Osteoblast (primary cell): ENCODE results near the gene TENM3. TPM values are rescaled to one million over a fixed set of nuclear protein-coding genes. Genes with fewer than 3 reads are reported as not detected.

Experiments
- DNase-seq: peaks from one replicate; pipeline ENCODE4 v3.0.0; 2011; ENCODE audit warnings: low spot score, mixed read lengths; ENCODE audit not compliant: insufficient read length; ENCODE audit errors: missing footprints
- H2AFZ ChIP-seq: 2 replicates; pipeline ENCODE4 v1.6.0; 2011; ENCODE audit warnings: mild to moderate bottlenecking, low read length
- H3K27ac ChIP-seq: 2 replicates; pipeline ENCODE4 v1.5.1; 2011; ENCODE audit warnings: mild to moderate bottlenecking, low read depth, low read length, moderate library complexity
- H3K27me3 ChIP-seq: 2 replicates; pipeline ENCODE4 v1.6.0; 2012; ENCODE audit warnings: mild to moderate bottlenecking, control low read depth, inconsistent platforms, low read length, moderate library complexity; ENCODE audit not compliant: insufficient read depth
- H3K36me3 ChIP-seq: 2 replicates; pipeline ENCODE4 v1.5.1; 2011; ENCODE audit warnings: mild to moderate bottlenecking, low read length, control low read depth, moderate library complexity; ENCODE audit not compliant: insufficient read depth
- H3K4me1 ChIP-seq: 2 replicates; pipeline ENCODE4 v1.5.1; 2011; ENCODE audit warnings: mild to moderate bottlenecking, low read length, control low read depth, moderate library complexity; ENCODE audit not compliant: insufficient read depth
- H3K4me2 ChIP-seq: 2 replicates; pipeline ENCODE4 v1.6.0; 2011; ENCODE audit warnings: mild to moderate bottlenecking, low read length; ENCODE audit not compliant: insufficient read depth
- H3K4me3 ChIP-seq: fragments of 200-600 bp; sonication (generic); 3 replicates; pipeline ENCODE4 v1.5.1; 2012; ENCODE audit warnings: mild to moderate bottlenecking, low read length, inconsistent platforms; ENCODE audit not compliant: insufficient read depth
- H3K79me2 ChIP-seq: 2 replicates; pipeline ENCODE4 v1.6.0; 2012; ENCODE audit warnings: mild to moderate bottlenecking, low read length, control low read depth, inconsistent platforms; ENCODE audit not compliant: insufficient read depth
- H3K9me3 ChIP-seq: 2 replicates; pipeline ENCODE4 v1.5.1; 2011; ENCODE audit warnings: low read depth, low read length, control low read depth
- H4K20me1 ChIP-seq: 2 replicates; pipeline ENCODE4 v1.6.0; 2012; ENCODE audit warnings: mild to moderate bottlenecking, low read length, control low read depth; ENCODE audit not compliant: insufficient read depth
- total RNA-seq: library from RNA; depleted of rRNA; stranded (reverse); fragments of >200 nt; gene quantifications from 2 replicates; pipeline ENCODE4 v1.2.3, GENCODE V29; 2012
- TF ChIP-seq, protein P1 (sequence below): IDR thresholded peaks from 2 replicates; pipeline ENCODE4 v1.5.1; 2011; ENCODE audit warnings: mild to moderate bottlenecking, low read depth, low read length, moderate library complexity; ENCODE audit errors: extremely low read depth

TENM3 gene
- total RNA-seq, 1 donor, result 59.0 TPM

DNA sequence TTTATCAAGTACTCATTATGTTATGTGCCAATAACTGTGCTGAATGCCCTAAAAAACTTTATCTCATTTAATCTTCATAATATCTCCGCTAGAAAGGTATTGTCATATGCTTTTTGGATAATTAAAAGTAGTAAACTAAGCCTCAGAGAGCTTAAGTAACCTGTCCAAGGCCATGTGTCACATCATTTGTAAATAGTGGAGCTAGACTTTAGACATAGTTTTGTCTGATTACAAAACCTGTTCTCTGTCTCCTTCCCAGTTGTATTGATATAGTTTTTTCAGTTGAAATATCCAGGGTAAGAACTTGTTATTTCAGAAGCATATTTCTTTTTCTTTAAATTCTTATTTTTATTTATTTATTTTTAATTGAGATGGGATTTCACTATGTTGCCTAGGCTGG is 66.7 kb downstream of the TENM3 start:
- H3K4me1 ChIP-seq, result peaks cover 17% of the 10 kb centered on the region
- H3K36me3 ChIP-seq, result no peaks in the 10 kb centered on the region
- TF ChIP-seq, protein P1, sequence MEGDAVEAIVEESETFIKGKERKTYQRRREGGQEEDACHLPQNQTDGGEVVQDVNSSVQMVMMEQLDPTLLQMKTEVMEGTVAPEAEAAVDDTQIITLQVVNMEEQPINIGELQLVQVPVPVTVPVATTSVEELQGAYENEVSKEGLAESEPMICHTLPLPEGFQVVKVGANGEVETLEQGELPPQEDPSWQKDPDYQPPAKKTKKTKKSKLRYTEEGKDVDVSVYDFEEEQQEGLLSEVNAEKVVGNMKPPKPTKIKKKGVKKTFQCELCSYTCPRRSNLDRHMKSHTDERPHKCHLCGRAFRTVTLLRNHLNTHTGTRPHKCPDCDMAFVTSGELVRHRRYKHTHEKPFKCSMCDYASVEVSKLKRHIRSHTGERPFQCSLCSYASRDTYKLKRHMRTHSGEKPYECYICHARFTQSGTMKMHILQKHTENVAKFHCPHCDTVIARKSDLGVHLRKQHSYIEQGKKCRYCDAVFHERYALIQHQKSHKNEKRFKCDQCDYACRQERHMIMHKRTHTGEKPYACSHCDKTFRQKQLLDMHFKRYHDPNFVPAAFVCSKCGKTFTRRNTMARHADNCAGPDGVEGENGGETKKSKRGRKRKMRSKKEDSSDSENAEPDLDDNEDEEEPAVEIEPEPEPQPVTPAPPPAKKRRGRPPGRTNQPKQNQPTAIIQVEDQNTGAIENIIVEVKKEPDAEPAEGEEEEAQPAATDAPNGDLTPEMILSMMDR, result no peak

DNA sequence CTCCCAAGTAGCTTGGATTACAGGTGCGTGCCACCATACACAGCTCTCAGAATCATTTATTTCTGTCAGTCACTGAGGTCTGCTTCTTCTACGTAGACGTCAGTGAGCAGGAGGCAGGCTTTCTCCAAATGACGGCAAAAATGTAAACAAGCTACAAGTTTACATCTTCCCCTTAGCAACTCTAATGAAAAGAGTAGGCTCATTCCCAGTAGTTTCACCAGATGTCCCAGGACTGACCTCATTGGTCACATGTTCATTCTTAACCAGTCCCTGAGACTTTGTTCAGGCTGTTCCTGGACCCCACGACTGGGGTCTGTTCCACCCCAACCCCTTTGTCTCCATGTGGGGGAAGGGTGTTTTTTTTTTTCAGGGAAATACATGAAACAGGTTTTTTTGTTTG is 67.1 kb downstream of the TENM3 start:
- Histone ChIP-seq H3K9me3 (no peaks in the 10 kb centered on the region), H3K27ac (no peak overlapping the region), H2AFZ (no peak overlapping the region), H3K79me2 (no peaks in the 10 kb centered on the region), H3K4me3 (no peak overlapping the region), H4K20me1 (no peaks in the 10 kb centered on the region), H3K4me2 (no peak overlapping the region), H3K4me1 (peaks cover 17% of the 10 kb centered on the region), H3K36me3 (no peaks in the 10 kb centered on the region), H3K27me3 (no peaks in the 10 kb centered on the region)
- no peak for DNase-seq
- TF ChIP-seq, protein P1, result no peak

More for the DNA sequence above, 66.7 kb downstream of the TENM3 start:
- no peak overlapping the region for H3K4me3 ChIP-seq
- no peaks in the 10 kb centered on the region for H3K27me3 ChIP-seq
- H3K27ac ChIP-seq, result no peak overlapping the region
- H3K79me2 ChIP-seq, result no peaks in the 10 kb centered on the region
- no peaks in the 10 kb centered on the region for H3K9me3 ChIP-seq
- no peaks in the 10 kb centered on the region for H4K20me1 ChIP-seq
- no peak overlapping the region for H2AFZ ChIP-seq
- no peak overlapping the region for H3K4me2 ChIP-seq
- no peak for DNase-seq

DNA sequence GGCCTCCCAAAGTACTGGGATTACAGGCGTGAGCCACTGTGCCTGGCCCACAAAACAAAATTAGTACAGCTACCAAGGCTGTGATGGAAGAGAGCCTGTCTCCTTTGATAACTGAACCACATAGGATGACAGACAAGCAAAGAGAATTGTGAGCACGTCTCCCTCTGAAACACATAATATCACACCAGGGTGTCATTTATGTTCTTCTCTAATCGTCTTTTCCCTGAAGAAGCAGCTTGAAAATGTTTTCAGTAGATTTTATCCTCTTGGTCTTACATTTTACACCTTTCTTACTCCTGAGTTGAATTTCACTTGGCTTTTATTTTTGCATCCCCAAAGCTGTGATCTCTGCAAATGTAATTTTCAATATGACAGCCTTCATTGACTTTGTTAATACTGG is 67.8 kb downstream of the TENM3 start:
- no peak overlapping the region for H3K4me2 ChIP-seq
- peaks cover 17% of the 10 kb centered on the region for H3K4me1 ChIP-seq
- H4K20me1 ChIP-seq, result no peaks in the 10 kb centered on the region
- no peak for DNase-seq
- no peak overlapping the region for H3K27ac ChIP-seq
- H3K4me3 ChIP-seq, result no peak overlapping the region
- H3K9me3 ChIP-seq, result no peaks in the 10 kb centered on the region
- H3K79me2 ChIP-seq, result no peaks in the 10 kb centered on the region
- TF ChIP-seq, protein P1, result no peak
- no peak overlapping the region for H2AFZ ChIP-seq
- H3K27me3 ChIP-seq, result no peaks in the 10 kb centered on the region
- H3K36me3 ChIP-seq, result no peaks in the 10 kb centered on the region

DNA sequence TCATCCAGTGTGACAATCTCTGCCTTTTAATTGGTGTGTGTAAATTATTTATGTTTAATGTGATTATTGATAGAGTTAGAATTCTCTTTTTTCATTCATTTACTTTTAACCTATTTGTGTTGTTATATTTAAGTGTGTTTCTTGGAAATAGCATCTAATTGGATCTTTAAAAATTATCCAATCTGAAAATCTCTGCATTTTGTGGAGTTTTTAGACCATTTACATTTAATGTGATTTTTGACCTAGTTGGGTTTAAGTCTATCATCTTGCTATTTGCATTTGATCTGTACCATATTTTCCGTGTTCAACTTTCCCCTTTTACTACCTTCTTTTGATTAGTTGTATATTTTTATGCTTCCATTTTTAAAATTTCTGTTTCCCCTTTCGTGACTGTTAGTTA is 71.3 kb downstream of the TENM3 start:
- TF ChIP-seq, protein P1, result no peak
- Histone ChIP-seq H3K4me1 (no peaks in the 10 kb centered on the region), H4K20me1 (no peaks in the 10 kb centered on the region), H2AFZ (no peak overlapping the region), H3K4me3 (no peak overlapping the region), H3K9me3 (no peaks in the 10 kb centered on the region), H3K36me3 (no peaks in the 10 kb centered on the region), H3K4me2 (no peak overlapping the region), H3K27me3 (no peaks in the 10 kb centered on the region), H3K79me2 (no peaks in the 10 kb centered on the region), H3K27ac (no peak overlapping the region)
- no peak for DNase-seq
